ENCODE results near the gene ABHD17C. TPM values are rescaled to one million over a fixed set of nuclear protein-coding genes. Genes with fewer than 3 reads are reported as not detected.

The ABHD17C gene
- total and polyA plus RNA-seq, 2 of the 8 experiments (the other 6 are each of a cell fraction or from before 2014, with no cell fraction given): 20.2 to 29.8 TPM

DNA sequence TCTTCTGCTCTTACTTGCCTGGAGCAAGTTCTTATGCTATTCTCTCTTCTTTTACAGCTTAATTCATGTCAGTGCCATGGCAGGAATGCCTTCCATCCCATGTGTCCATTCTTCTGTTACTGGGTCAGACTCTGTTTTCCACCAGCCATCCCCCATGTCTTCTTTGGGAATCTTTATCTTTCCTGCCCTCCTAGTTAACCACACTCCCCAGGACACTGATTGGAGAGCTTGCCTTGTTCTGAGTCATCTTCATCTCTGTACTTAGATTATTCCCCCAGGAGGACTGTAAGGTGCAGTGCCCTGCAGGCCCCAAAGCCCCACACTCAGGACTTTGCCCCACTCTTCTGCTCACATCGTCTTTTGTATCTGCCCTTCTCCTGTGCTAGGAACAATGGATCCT is 3.6 kb downstream of the ABHD17C start (continued):
- TF ChIP-seq JUN (IDR thresholded peaks at IDR 0.05; ENCODE audit: low read depth, low read length): no peak

Measured in H1 (cell line).